Measurements from ENCODE around the gene CDK10. TPM values are rescaled to one million over a fixed set of nuclear protein-coding genes. Genes with fewer than 3 reads are reported as not detected.

The CDK10 gene
- total and polyA plus RNA-seq, 9 of the 15 experiments (the other 6 are each of a cell fraction or from before 2014, with no cell fraction given) = 2.0 to 85.1 (median 40.1) TPM

DNA sequence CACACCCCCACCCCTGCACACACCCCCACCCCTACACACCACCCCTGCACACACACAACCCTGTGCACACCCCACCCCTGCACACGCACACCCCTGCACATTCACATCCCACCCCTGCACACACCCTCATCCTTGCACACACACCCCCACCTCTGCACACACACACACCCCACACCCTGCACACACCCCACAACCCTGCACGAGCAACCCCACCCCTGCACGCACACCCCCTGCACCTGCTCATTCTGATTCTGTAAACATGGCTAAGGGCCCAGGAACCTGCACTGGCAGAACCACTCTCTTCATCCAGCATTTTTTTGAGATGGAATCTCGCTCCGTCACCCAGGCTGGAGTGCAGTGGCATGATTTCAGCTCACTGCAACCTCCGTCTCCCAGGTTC is 47.1 kb upstream of the CDK10 start:
- H3K4me2 ChIP-seq (ENCODE audit: insufficient read depth, low read length) = no peak overlapping the region
- intact Hi-C loops (cut with micrococcal nuclease) = loop anchor here (5.0 kb wide), 1 partner anchor 37 kb away; no protein-coding TSS in a partner anchor
- no TSS peak for BruUV-seq (replicated peaks)
- no peak for DNase-seq (ENCODE audit: extremely low read depth in 1 of 4, low spot score in 3 of 4)
- no peak overlapping the region for H3K9ac ChIP-seq (ENCODE audit: insufficient read depth in 1 of 2, low read depth in 2 of 2, low read length in 2 of 2)
- no peaks in the 10 kb centered on the region for H3K9me3 ChIP-seq (replicated peaks; ENCODE audit: control insufficient read depth, insufficient read depth, low read depth, low read length)
- no peaks in the 10 kb centered on the region for H4K20me1 ChIP-seq (replicated peaks; ENCODE audit: control insufficient read depth, insufficient read depth, low read length)
- no peak for FAIRE-seq
- H3K27ac ChIP-seq (ENCODE audit: extremely low read depth, low read depth, low read length) = no peak overlapping the region
- H3K9me1 ChIP-seq (ENCODE audit: control insufficient read depth, insufficient read depth, low read length) = no peaks in the 10 kb centered on the region
- in situ Hi-C loops (cut with MboI) = no loop called here
- no peak overlapping the region for H3K4me3 ChIP-seq
- H3K27me3 ChIP-seq (ENCODE audit: control insufficient read depth in 2 of 2, insufficient read depth in 2 of 2, low read length in 2 of 2) = peaks cover 0 to 15% of the 10 kb centered on the region in 2 experiments; a peak in 1 of 5 replicates
- no peak for ATAC-seq
- H3K4me1 ChIP-seq (replicated peaks in 1 of 2; ENCODE audit: control insufficient read depth in 2 of 2, insufficient read depth in 2 of 2, low read length in 2 of 2) = peaks cover 0 to 54% of the 10 kb centered on the region in 2 experiments; a peak in 3 of 5 replicates
- no peaks in the 10 kb centered on the region for H3K79me2 ChIP-seq (ENCODE audit: control insufficient read depth, insufficient read depth, low read length)
- POLR2A ChIA-PET = interaction anchor here (0.7 kb wide), 1 partner anchor 8 kb away, joined by 3 read pairs; no protein-coding TSS in a partner anchor
- CTCF ChIA-PET (ENCODE audit: low intra/inter-chr PET ratio) = no interaction called here
- WGBS (ENCODE audit: insufficient coverage, low coverage, missing lambda C conversion rate) = 35% methylated on average over 5 of the region's 6 CpGs
- H2AFZ ChIP-seq (ENCODE audit: low read depth, low read length) = no peak overlapping the region
- H3K36me3 ChIP-seq (ENCODE audit: control insufficient read depth, insufficient read depth, low read length) = no peaks in the 10 kb centered on the region
- TF ChIP-seq, protein P1, sequence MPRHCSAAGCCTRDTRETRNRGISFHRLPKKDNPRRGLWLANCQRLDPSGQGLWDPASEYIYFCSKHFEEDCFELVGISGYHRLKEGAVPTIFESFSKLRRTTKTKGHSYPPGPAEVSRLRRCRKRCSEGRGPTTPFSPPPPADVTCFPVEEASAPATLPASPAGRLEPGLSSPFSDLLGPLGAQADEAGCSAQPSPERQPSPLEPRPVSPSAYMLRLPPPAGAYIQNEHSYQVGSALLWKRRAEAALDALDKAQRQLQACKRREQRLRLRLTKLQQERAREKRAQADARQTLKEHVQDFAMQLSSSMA (CRISPR knock-in tag; IDR thresholded peaks at IDR 0.05) = no peak
- TF ChIP-seq, protein P2, sequence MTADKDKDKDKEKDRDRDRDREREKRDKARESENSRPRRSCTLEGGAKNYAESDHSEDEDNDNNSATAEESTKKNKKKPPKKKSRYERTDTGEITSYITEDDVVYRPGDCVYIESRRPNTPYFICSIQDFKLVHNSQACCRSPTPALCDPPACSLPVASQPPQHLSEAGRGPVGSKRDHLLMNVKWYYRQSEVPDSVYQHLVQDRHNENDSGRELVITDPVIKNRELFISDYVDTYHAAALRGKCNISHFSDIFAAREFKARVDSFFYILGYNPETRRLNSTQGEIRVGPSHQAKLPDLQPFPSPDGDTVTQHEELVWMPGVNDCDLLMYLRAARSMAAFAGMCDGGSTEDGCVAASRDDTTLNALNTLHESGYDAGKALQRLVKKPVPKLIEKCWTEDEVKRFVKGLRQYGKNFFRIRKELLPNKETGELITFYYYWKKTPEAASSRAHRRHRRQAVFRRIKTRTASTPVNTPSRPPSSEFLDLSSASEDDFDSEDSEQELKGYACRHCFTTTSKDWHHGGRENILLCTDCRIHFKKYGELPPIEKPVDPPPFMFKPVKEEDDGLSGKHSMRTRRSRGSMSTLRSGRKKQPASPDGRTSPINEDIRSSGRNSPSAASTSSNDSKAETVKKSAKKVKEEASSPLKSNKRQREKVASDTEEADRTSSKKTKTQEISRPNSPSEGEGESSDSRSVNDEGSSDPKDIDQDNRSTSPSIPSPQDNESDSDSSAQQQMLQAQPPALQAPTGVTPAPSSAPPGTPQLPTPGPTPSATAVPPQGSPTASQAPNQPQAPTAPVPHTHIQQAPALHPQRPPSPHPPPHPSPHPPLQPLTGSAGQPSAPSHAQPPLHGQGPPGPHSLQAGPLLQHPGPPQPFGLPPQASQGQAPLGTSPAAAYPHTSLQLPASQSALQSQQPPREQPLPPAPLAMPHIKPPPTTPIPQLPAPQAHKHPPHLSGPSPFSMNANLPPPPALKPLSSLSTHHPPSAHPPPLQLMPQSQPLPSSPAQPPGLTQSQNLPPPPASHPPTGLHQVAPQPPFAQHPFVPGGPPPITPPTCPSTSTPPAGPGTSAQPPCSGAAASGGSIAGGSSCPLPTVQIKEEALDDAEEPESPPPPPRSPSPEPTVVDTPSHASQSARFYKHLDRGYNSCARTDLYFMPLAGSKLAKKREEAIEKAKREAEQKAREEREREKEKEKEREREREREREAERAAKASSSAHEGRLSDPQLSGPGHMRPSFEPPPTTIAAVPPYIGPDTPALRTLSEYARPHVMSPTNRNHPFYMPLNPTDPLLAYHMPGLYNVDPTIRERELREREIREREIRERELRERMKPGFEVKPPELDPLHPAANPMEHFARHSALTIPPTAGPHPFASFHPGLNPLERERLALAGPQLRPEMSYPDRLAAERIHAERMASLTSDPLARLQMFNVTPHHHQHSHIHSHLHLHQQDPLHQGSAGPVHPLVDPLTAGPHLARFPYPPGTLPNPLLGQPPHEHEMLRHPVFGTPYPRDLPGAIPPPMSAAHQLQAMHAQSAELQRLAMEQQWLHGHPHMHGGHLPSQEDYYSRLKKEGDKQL (CRISPR knock-in tag; IDR thresholded peaks at IDR 0.05; ENCODE audit: borderline replicate concordance) = no peak
- no peak for TF ChIP-seq GABPB2 (CRISPR knock-in tag; conservative IDR thresholded peaks at IDR 0.05)
- TF ChIP-seq, protein P3, sequence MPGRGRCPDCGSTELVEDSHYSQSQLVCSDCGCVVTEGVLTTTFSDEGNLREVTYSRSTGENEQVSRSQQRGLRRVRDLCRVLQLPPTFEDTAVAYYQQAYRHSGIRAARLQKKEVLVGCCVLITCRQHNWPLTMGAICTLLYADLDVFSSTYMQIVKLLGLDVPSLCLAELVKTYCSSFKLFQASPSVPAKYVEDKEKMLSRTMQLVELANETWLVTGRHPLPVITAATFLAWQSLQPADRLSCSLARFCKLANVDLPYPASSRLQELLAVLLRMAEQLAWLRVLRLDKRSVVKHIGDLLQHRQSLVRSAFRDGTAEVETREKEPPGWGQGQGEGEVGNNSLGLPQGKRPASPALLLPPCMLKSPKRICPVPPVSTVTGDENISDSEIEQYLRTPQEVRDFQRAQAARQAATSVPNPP (IDR thresholded peaks at IDR 0.05; ENCODE audit: borderline replicate concordance, insufficient read depth, insufficient read length) = no peak
- TF ChIP-seq KDM1A (IDR thresholded peaks at IDR 0.05) = no peak
- no peak for TF ChIP-seq DPF2 (IDR thresholded peaks at IDR 0.05)
- TF ChIP-seq, protein P4, sequence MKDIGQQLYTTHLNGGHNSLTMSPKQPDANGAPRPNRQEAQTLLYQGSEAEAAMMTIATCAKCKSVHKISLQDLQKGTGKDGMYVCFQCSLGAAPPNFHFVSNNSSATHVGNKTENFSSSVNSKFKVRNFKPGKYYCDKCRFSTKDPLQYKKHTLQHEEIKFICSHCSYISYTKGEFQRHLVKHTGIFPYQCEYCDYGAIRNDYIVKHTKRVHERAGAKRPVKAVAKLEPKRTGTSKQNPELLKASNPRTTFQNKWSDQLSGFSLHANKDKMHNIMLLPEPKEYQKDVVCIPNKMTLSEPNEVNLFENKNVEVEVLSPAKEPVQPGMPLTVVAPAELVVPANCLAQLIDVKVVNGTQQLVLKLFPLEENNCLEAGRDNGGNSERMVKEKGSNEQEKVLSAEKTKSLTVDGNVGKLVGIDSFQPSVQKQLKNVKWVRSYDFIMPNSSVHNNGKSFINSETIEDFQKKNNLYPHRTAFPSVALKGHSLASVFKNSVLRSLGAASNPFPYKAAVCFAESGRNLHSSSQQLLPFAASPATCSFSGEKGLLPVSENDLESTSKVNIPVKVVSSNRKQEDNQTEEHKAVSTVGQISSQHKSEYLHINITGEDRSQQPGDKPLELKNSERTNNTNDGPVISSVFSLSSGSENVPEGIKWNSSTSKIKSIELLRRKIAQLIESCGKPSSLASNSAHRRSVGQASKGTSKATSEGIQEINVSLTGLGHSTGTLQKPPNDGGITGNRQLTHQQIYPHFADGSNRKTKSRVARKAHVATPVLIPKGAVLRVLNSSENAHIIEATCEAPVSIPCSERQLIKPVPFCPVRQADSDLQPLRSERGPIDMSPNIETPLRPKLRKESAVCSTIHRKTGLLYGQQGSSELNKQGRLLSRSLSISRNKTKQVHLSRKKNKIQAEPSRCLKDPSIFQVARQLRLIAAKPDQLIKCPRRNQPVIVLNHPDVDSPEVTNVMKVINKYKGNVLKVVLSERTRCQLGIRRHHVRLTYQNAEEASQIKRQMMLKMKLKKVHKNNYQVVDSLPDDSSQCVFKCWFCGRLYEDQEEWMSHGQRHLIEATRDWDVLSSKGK (CRISPR knock-in tag; IDR thresholded peaks at IDR 0.05) = no peak
- no peak for TF ChIP-seq ZKSCAN1 (IDR thresholded peaks at IDR 0.05; ENCODE audit: low read depth, low read length)
- TF ChIP-seq TEAD1 (CRISPR knock-in tag; IDR thresholded peaks at IDR 0.05) = no peak
